K562 (cell line): Measurements from ENCODE around the gene PRMT3. TPM values are rescaled to one million over a fixed set of nuclear protein-coding genes. Genes with fewer than 3 reads are reported as not detected.

Source experiments
- ATAC-seq: fragments of 200-7000 bp; cut with Tn5 transposase; 3 replicates; pipeline ENCODE4 v1.9.1; 2020; ENCODE audit warnings: moderate library complexity
- BruUV-seq: library from RNA; stranded (reverse); fragments of 400-500 nt; replicated peaks from 2 replicates; lab custom pipeline; 2021; lab: Mats Ljungman, UMichigan
- CTCF ChIA-PET: fragments of 300-600 bp; formaldehyde crosslinking; extraction: SDS; loops from one replicate; lab custom pipeline; 2021; ENCODE audit warnings: low intra/inter-chr PET ratio; lab: Yijun Ruan, JAX
- POLR2A ChIA-PET: fragments of 300-600, 350-650 bp; sonication (Branson Sonifier 250); formaldehyde crosslinking; extraction: SDS; loops from one replicate; lab custom pipeline; 2021; ENCODE audit warnings: antibody characterized with exemption, inconsistent platforms; lab: Yijun Ruan, JAX
- DNase-seq, 4 experiments: peaks; one replicate each; pipeline versions ENCODE4 v3.0.0 to v3.0.0-alpha.2; 2011 to 2018; ENCODE audit warnings: low spot score in 3 of 4, mixed read lengths in 3 of 4; ENCODE audit errors: extremely low read depth in 1 of 4
- FAIRE-seq: peaks from 2 replicates; lab custom pipeline; 2011; peaks lifted over from hg19 to GRCh38; lab: Jason Lieb, UNC
- H2AFZ ChIP-seq: 2 replicates; pipeline ENCODE4 v1.6.0; 2011; ENCODE audit warnings: low read depth, low read length, control low read depth, inconsistent platforms
- H3K27ac ChIP-seq: fragments of 200-600 bp; 3 replicates; pipeline ENCODE4 v1.8.0; 2011; ENCODE audit warnings: low read depth, mild to moderate bottlenecking, control low read depth, inconsistent platforms, low read length, moderate library complexity, mixed read lengths; ENCODE audit errors: extremely low read depth
- H3K27me3 ChIP-seq, 2 experiments: fragments of 300-600 bp in 1 of 2; 2 replicates in 1 of 2; 3 replicates in 1 of 2; pipeline versions ENCODE4 v1.6.0 to v1.8.0; 2011; ENCODE audit warnings: inconsistent platforms in 2 of 2, low read length in 2 of 2, mild to moderate bottlenecking in 1 of 2, mixed read lengths in 1 of 2, moderate library complexity in 1 of 2; ENCODE audit not compliant: control insufficient read depth in 2 of 2, insufficient read depth in 2 of 2
- H3K36me3 ChIP-seq: fragments of 300-600 bp; 3 replicates; pipeline ENCODE4 v1.8.0; 2011; ENCODE audit warnings: mild to moderate bottlenecking, low read length, inconsistent platforms; ENCODE audit not compliant: control insufficient read depth, insufficient read depth
- H3K4me1 ChIP-seq, 2 experiments: fragments of 200-600 bp in 1 of 2; replicated peaks in 1 of 2; 2 replicates in 1 of 2; 3 replicates in 1 of 2; pipeline versions ENCODE4 v1.5.1 to v1.8.0; 2011; ENCODE audit warnings: inconsistent platforms in 2 of 2, low read length in 2 of 2, mild to moderate bottlenecking in 1 of 2, mixed read lengths in 1 of 2, moderate library complexity in 1 of 2; ENCODE audit not compliant: control insufficient read depth in 2 of 2, insufficient read depth in 2 of 2
- H3K4me2 ChIP-seq: 2 replicates; pipeline ENCODE4 v1.6.1; 2011; ENCODE audit warnings: low read length, control low read depth, inconsistent platforms, mixed read lengths; ENCODE audit not compliant: insufficient read depth
- H3K4me3 ChIP-seq: fragments of 200-600 bp; sonication (generic), shearing (Covaris generic); 2 replicates; pipeline ENCODE4 v1.5.1; 2016; ENCODE audit warnings: control low read depth, inconsistent platforms
- H3K79me2 ChIP-seq: fragments of 200-600 bp; 3 replicates; pipeline ENCODE4 v1.8.0; 2011; ENCODE audit warnings: low read length, inconsistent platforms; ENCODE audit not compliant: control insufficient read depth, insufficient read depth
- H3K9ac ChIP-seq, 2 experiments: 2 replicates each; pipeline versions ENCODE4 v1.6.0 to v1.6.1; 2011; ENCODE audit warnings: low read depth in 2 of 2, low read length in 2 of 2, control low read depth in 1 of 2, inconsistent platforms in 1 of 2, mild to moderate bottlenecking in 1 of 2, mixed read lengths in 1 of 2; ENCODE audit not compliant: insufficient read depth in 1 of 2
- H3K9me1 ChIP-seq: one replicate; pipeline ENCODE4 v1.6.0; 2011; ENCODE audit warnings: inconsistent platforms, mild to moderate bottlenecking, low read length, moderate library complexity; ENCODE audit not compliant: control insufficient read depth, insufficient read depth
- H3K9me3 ChIP-seq: replicated peaks from 2 replicates; pipeline ENCODE4 v1.5.1; 2011; ENCODE audit warnings: low read depth, low read length, inconsistent platforms; ENCODE audit not compliant: control insufficient read depth, insufficient read depth
- H4K20me1 ChIP-seq: replicated peaks from 2 replicates; pipeline ENCODE4 v1.6.1; 2011; ENCODE audit warnings: low read length, inconsistent platforms, mixed read lengths; ENCODE audit not compliant: control insufficient read depth, insufficient read depth
- ARHGAP35 ChIP-seq: fragments of 450-650 bp; IDR thresholded peaks from 2 replicates; pipeline ENCODE4 v1.6.1; 2018; ENCODE audit not compliant: partially characterized antibody
- CBFB ChIP-seq: sonication (generic); formaldehyde crosslinking; IDR thresholded peaks from 2 replicates; pipeline ENCODE4 v1.4.0; 2020; ENCODE audit warnings: mild to moderate bottlenecking, missing genetic modification reagents
- DIDO1 ChIP-seq: fragments of 450-650 bp; IDR thresholded peaks from 2 replicates; pipeline ENCODE4 v1.6.1; 2016; ENCODE audit warnings: low read depth, missing biosample characterization, missing genetic modification characterization
- GABPA ChIP-seq: fragments of 200-800 bp; sonication (Bioruptor generic); conservative IDR thresholded peaks from 2 replicates; pipeline ENCODE4 v1.6.1; 2016; ENCODE audit warnings: low read depth, missing genetic modification characterization, missing compliant biosample characterization
- GABPB1 ChIP-seq: sonication (generic); formaldehyde crosslinking; IDR thresholded peaks from 2 replicates; pipeline ENCODE4 v1.8.0; 2022; ENCODE audit warnings: mild to moderate bottlenecking, missing genetic modification reagents
- HMG20A ChIP-seq: fragments of 450-650 bp; formaldehyde crosslinking; conservative IDR thresholded peaks from 2 replicates; pipeline ENCODE4 v1.4.0; 2020; ENCODE audit warnings: mild to moderate bottlenecking, mixed read lengths
- KLF1 ChIP-seq: fragments of 450-650 bp; IDR thresholded peaks from 2 replicates; pipeline ENCODE4 v1.6.1; 2016; ENCODE audit warnings: missing genetic modification characterization, missing compliant biosample characterization
- MED1 ChIP-seq: sonication (generic); formaldehyde crosslinking; IDR thresholded peaks from 2 replicates; pipeline ENCODE4 v1.8.1; 2023; ENCODE audit warnings: missing genetic modification reagents, borderline replicate concordance
- NFYB ChIP-seq: IDR thresholded peaks from 2 replicates; pipeline ENCODE4 v1.6.1; 2011; ENCODE audit warnings: mild to moderate bottlenecking, moderate library complexity; ENCODE audit not compliant: insufficient read length; ENCODE audit errors: extremely low read depth
- NR3C1 ChIP-seq: sonication (generic); formaldehyde crosslinking; IDR thresholded peaks from 2 replicates; pipeline ENCODE4 v1.8.1; 2022; ENCODE audit warnings: missing genetic modification reagents
- PCBP1 ChIP-seq: fragments of 200-400 bp; formaldehyde crosslinking; IDR thresholded peaks from 2 replicates; pipeline ENCODE4 v1.6.1; 2018; ENCODE audit warnings: mild to moderate bottlenecking, low read depth, low read length; ENCODE audit not compliant: poor library complexity, severe bottlenecking
- POLR2AphosphoS2 ChIP-seq: IDR thresholded peaks from 2 replicates; pipeline ENCODE4 v1.6.1; 2012; ENCODE audit warnings: low read length, improper control_type of control experiment
- RBM17 ChIP-seq: fragments of 200-400 bp; formaldehyde crosslinking; IDR thresholded peaks from 2 replicates; pipeline ENCODE4 v1.6.1; 2017; ENCODE audit warnings: low read depth, mild to moderate bottlenecking, low read length, borderline replicate concordance
- RNF2 ChIP-seq: sonication (generic); IDR thresholded peaks from 2 replicates; pipeline ENCODE4 v1.6.1; 2016
- SP2 ChIP-seq: IDR thresholded peaks from 2 replicates; pipeline ENCODE4 v1.6.1; 2011; ENCODE audit warnings: mild to moderate bottlenecking, low read depth, low read length, moderate library complexity; ENCODE audit not compliant: poor library complexity, severe bottlenecking; ENCODE audit errors: extremely low read depth
- SREBF1 ChIP-seq: fragments of 150-350 bp; IDR thresholded peaks from 2 replicates; pipeline ENCODE4 v1.6.1; 2014; ENCODE audit warnings: antibody characterized with exemption, low read depth, low read length, borderline replicate concordance
- WGBS: fragments of 100-300 bp; shearing (Covaris generic); methylation state at CpG from one replicate; pipeline ENCODE4 v1.1.6; 2016; ENCODE audit warnings: low coverage, mixed read lengths; ENCODE audit not compliant: insufficient coverage; ENCODE audit errors: missing lambda C conversion rate; 5-methylcytosine and 5-hydroxymethylcytosine counted together
- in situ Hi-C: fragments of 300-500 bp; cut with MboI; formaldehyde crosslinking; loops from 4 replicates; pipeline ENCODE4 v1.15.0; 2018; ENCODE audit warnings: inconsistent platforms, mixed read lengths
- intact Hi-C: fragments of 100-400 bp; cut with micrococcal nuclease; formaldehyde crosslinking; loops from 2 replicates; pipeline ENCODE4 v1.14.2; 2022
- polyA plus RNA-seq, 8 experiments: library from polyadenylated mRNA; depleted of rRNA in 4 of 8; stranded (reverse) in 5 of 8; unstranded in 3 of 8; fragments of >200 nt; fragmentation: Nextera tagmentation in 2 of 8; fragmentation: Illumina TruSeq in 1 of 8; extraction: Ambion mirVana in 2 of 8; extraction: Trizol in 1 of 8; gene quantifications; 2 replicates each; pipeline versions ENCODE4 v1.2.1 to v1.2.3, GENCODE V29; 2011 to 2014; ENCODE audit warnings: inconsistent platforms in 1 of 8, missing spikeins in 1 of 8
- total RNA-seq, 7 experiments: library from RNA; depleted of rRNA in 6 of 7; stranded (reverse); fragments of >200 nt in 6 of 7; fragmentation: Illumina TruSeq in 2 of 7; extraction: Trizol in 2 of 7; gene quantifications; 2 replicates each; pipeline versions ENCODE4 v1.2.1 to v1.2.3, GENCODE V29; 2011 to 2021; ENCODE audit warnings: low replicate concordance in 1 of 7
- TF ChIP-seq, protein P1 (sequence below), 3 experiments: IDR thresholded peaks in 2 of 3; conservative IDR thresholded peaks in 1 of 3; 2 replicates each; pipeline ENCODE4 v1.5.1; 2011 to 2012; ENCODE audit warnings: low read length in 3 of 3, mild to moderate bottlenecking in 3 of 3, control low read depth in 2 of 3, improper control_type of control experiment in 1 of 3, inconsistent platforms in 1 of 3, low read depth in 1 of 3, mixed read lengths in 1 of 3, moderate library complexity in 1 of 3; ENCODE audit not compliant: insufficient read depth in 2 of 3
- TF ChIP-seq, protein P2 (sequence below): fragments of 450-650 bp; formaldehyde crosslinking; IDR thresholded peaks from 2 replicates; pipeline ENCODE4 v1.4.0; 2020; ENCODE audit warnings: mild to moderate bottlenecking, moderate library complexity

Gene PRMT3
- total and polyA plus RNA-seq, 9 of the 15 experiments (the other 6 are each of a cell fraction or from before 2014, with no cell fraction given): 24.0 to 62.1 (median 44.7) TPM

DNA sequence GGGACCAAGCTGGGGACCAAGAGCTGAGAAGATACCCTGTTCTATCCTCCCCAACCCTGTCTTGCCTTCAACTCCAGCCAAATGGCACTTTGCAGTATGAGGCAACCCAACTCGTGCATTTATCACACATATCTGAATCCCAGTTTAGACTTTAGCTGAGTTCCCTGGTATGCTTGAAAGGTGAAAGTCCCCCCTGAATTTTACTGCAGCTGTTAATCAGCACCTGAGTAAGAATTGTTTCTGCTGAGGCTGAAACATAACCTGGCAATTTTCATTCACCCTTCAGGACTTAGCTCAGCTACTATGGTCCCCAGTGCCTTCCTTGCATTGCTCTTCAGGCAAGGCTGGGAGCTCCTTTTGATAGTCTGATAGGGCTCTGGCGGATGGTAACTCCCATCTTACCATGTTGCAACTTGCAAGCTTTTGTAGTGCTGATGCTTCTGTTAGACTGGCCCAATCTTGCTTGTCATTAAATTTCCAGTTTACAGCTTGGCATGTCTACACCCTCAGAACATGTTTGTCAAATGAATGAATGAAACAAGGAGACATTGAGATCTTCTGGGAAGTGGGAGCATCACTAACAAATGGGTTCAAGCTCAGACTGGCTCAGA, 147.9 kb downstream of the PRMT3 start:
- WGBS: 0% methylated on average over 2 of the region's 2 CpGs
- in situ Hi-C loops: no loop called here
- no TSS peak for BruUV-seq

More for the DNA sequence above, 147.9 kb downstream of the PRMT3 start:
- Histone ChIP-seq H3K9me1 (no peaks in the 10 kb centered on the region), H3K9ac (no peak overlapping the region), H3K4me1 (no peaks in the 10 kb centered on the region), H4K20me1 (no peaks in the 10 kb centered on the region), H2AFZ (no peak overlapping the region), H3K79me2 (no peaks in the 10 kb centered on the region), H3K9me3 (no peaks in the 10 kb centered on the region), H3K27ac (no peak overlapping the region), H3K4me2 (no peak overlapping the region), H3K36me3 (no peaks in the 10 kb centered on the region), H3K4me3 (no peak overlapping the region), H3K27me3 (peaks cover 0 to 15% of the 10 kb centered on the region in 2 experiments; a peak in 1 of 5 replicates)
- no peak for FAIRE-seq
- intact Hi-C loops: no loop called here
- DNase-seq: no peak
- ChIA-PET POLR2A (interaction anchor here (0.8 to 0.9 kb wide), 2 partner anchors 16 to 24 kb away, joined by 3 read pairs; no protein-coding TSS in a partner anchor), CTCF (no interaction called here)
- TF ChIP-seq, protein P1, sequence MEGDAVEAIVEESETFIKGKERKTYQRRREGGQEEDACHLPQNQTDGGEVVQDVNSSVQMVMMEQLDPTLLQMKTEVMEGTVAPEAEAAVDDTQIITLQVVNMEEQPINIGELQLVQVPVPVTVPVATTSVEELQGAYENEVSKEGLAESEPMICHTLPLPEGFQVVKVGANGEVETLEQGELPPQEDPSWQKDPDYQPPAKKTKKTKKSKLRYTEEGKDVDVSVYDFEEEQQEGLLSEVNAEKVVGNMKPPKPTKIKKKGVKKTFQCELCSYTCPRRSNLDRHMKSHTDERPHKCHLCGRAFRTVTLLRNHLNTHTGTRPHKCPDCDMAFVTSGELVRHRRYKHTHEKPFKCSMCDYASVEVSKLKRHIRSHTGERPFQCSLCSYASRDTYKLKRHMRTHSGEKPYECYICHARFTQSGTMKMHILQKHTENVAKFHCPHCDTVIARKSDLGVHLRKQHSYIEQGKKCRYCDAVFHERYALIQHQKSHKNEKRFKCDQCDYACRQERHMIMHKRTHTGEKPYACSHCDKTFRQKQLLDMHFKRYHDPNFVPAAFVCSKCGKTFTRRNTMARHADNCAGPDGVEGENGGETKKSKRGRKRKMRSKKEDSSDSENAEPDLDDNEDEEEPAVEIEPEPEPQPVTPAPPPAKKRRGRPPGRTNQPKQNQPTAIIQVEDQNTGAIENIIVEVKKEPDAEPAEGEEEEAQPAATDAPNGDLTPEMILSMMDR (IDR thresholded peaks at IDR 0.05 in 2 of 3, conservative IDR thresholded peaks at IDR 0.05 in 1 of 3; ENCODE audit: insufficient read depth in 2 of 3, low read depth in 1 of 3, low read length in 3 of 3): no peak
- TF ChIP-seq HMG20A: no peak
- no peak for TF ChIP-seq GABPA
- TF ChIP-seq DIDO1 (tag): no peak
- no peak for TF ChIP-seq SP2
- no peak for TF ChIP-seq NFYB
- no peak for TF ChIP-seq NR3C1 (CRISPR knock-in tag)
- no peak for TF ChIP-seq ARHGAP35
- TF ChIP-seq, protein P2, sequence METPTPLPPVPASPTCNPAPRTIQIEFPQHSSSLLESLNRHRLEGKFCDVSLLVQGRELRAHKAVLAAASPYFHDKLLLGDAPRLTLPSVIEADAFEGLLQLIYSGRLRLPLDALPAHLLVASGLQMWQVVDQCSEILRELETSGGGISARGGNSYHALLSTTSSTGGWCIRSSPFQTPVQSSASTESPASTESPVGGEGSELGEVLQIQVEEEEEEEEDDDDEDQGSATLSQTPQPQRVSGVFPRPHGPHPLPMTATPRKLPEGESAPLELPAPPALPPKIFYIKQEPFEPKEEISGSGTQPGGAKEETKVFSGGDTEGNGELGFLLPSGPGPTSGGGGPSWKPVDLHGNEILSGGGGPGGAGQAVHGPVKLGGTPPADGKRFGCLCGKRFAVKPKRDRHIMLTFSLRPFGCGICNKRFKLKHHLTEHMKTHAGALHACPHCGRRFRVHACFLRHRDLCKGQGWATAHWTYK (CRISPR knock-in tag): no peak
- no peak for TF ChIP-seq PCBP1
- TF ChIP-seq SREBF1: no peak
- TF ChIP-seq CBFB (CRISPR knock-in tag): no peak
- TF ChIP-seq MED1: no peak
- no peak for TF ChIP-seq POLR2AphosphoS2
- TF ChIP-seq RNF2: no peak
- no peak for TF ChIP-seq KLF1 (tag)
- TF ChIP-seq RBM17: no peak
- no peak for TF ChIP-seq GABPB1 (CRISPR knock-in tag)
- no peak for ATAC-seq
